ENCODE data around the gene FAAP20.
"Not testable (repeated sequence)": the region's sequence is repeated elsewhere in the genome, so short reads cannot be mapped to it uniquely, and the experiment has no call there.

FAAP20 gene

GRCh38 chr1:2154022-2154421, 40.5 kb downstream of the FAAP20 start:
- DNase-seq = no peak

- peak in 1 of 2 experiments; percentile 37 for DNase-seq
Observed at GRCh38 chr1:2152954-2153353, 41.6 kb downstream of the FAAP20 start.

- no peak for DNase-seq
Observed at GRCh38 chr1:2151911-2152310, 42.7 kb downstream of the FAAP20 start.

- no peak for DNase-seq
Observed at GRCh38 chr1:2151252-2151651, 43.3 kb downstream of the FAAP20 start.

DNA sequence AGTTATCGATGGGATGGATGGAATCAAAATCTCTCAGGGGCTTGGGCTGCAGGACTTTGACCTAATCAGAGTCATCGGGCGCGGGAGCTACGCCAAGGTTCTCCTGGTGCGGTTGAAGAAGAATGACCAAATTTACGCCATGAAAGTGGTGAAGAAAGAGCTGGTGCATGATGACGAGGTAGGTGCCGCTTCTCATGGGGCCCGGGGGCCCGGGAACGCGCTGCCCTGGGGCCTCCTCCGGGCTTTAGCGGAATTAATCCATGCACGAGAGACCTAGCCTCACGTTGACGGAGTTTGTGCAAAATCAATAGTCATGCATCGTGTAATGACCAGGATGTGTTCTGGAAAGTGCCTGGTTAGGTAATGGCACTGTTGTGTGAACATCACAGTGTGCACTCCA, 43.8 kb downstream of the FAAP20 start:
- DNase-seq = no peak

- DNase-seq = peak in 1 of 2 experiments; percentile 35
Observed at GRCh38 chr1:2148691-2149090, 45.9 kb downstream of the FAAP20 start.

GRCh38 chr1:2147869-2148268, 46.7 kb downstream of the FAAP20 start:
- not testable (repeated sequence) for DNase-seq

- DNase-seq = no peak
Observed at GRCh38 chr1:2146836-2147517, 47.6 kb downstream of the FAAP20 start.

DNA sequence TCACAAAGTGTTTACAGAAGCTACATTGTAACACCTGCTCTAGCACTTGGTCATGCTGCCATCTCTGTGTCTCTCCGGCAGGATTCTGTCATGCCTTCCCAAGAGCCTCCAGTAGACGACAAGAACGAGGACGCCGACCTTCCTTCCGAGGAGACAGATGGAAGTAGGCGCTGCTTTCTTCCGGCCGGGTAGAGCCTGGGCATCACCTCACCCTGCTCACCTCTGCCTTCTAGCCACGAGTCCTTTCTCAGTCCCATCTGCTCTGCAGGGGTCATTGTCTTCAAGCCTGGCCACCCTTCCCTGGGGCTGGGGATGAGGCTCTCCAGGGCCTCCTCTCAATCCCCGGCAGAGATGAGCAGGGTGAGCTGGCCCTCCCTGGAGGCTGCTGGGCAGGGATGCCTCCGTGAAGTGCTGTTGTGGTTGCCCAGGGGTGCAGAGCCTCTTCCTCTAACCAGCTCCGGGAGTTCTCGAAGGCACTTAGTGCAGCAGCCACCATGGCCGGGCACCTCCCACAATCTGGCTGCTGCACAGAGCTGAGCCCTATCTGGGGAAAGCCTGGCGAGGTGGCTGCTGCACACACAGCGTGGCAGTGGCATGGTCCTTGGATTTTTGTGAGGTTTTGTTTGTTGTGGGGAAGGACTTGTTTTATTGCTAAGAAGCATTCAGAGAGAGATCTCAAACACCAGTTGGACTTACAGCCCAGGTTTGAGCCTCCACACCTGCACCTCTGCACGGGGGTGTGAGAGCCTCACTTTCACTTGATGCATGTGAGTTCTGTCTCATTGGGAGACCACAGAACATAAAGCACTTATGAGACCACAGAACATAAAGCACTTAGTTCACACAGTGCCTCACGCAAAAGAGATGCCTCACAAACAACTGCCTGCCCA, 48.4 kb downstream of the FAAP20 start:
- peak in 1 of 2 experiments; percentile 12 for DNase-seq

DNA sequence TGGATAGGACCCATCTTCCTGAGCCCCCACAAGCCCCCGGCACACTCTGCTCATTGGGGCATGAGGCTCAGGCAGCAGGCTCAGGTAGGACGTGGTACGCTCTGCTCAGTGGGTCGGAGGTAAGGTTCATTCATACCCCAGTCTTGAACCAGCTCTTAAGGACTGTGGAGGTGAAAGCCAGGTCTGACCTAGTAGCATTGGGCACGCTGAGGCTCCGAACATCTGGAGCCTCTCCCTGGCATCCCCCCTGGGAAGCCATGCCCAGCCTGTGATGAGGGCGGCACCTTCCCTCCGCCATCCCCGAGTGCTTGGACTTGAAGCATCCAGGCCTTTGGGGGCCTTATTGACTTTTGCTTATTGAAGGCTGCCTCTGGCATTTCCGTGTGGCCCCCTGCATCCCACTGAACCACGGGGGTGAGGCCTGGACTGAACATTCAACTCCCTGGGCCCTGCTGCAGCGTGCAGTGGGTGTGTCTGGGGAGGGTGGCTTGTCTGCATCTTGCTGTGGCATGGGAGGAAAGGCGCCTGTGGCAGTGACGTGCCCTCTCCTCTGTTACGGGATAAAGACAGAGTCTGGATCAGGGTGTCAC, 50.0 kb downstream of the FAAP20 start:
- DNase-seq = no peak

GRCh38 chr1:2143814-2144500, 50.6 kb downstream of the FAAP20 start:
- DNase-seq = no peak

DNA sequence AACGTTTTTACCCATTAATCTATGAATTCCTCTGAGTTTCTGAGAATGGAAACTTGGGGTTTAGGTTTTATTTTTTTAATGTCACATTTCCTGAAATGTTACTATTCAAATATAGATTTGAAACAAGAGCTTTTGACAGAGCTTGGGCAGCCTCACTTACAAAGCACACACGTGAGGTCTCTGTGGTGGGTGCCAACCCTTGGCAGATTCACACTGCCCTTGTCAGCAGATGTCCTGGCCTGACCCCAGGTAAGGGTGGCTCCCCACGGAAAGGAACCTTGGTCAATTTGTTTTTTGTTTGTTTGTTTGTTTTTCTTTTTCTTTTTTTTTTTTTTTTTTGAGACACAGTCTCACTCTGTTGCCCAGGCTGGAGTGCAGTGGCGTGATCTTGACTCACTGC, 53.5 kb downstream of the FAAP20 start:
- no peak for DNase-seq

Data from stimulated activated CD4-positive, alpha-beta T cell treated with anti-CD3 and anti-CD28 coated beads, Interleukin-4, amount 100 ng/mL, for 4 hours (primary cell).